CD4-positive, alpha-beta T cell treated with Interleukin-21 for 1 hour (primary cell): Measurements from ENCODE around the gene FBXL15.
A peak's percentile ranks its signal among the peaks of the same experiment; 100 is the strongest.

ENCODE experiments used
- DNase-seq: peaks from one replicate; pipeline ENCODE4 v3.0.0-alpha.2; 2020

The FBXL15 gene, protein sequence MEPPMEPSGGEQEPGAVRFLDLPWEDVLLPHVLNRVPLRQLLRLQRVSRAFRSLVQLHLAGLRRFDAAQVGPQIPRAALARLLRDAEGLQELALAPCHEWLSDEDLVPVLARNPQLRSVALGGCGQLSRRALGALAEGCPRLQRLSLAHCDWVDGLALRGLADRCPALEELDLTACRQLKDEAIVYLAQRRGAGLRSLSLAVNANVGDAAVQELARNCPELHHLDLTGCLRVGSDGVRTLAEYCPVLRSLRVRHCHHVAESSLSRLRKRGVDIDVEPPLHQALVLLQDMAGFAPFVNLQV

DNA sequence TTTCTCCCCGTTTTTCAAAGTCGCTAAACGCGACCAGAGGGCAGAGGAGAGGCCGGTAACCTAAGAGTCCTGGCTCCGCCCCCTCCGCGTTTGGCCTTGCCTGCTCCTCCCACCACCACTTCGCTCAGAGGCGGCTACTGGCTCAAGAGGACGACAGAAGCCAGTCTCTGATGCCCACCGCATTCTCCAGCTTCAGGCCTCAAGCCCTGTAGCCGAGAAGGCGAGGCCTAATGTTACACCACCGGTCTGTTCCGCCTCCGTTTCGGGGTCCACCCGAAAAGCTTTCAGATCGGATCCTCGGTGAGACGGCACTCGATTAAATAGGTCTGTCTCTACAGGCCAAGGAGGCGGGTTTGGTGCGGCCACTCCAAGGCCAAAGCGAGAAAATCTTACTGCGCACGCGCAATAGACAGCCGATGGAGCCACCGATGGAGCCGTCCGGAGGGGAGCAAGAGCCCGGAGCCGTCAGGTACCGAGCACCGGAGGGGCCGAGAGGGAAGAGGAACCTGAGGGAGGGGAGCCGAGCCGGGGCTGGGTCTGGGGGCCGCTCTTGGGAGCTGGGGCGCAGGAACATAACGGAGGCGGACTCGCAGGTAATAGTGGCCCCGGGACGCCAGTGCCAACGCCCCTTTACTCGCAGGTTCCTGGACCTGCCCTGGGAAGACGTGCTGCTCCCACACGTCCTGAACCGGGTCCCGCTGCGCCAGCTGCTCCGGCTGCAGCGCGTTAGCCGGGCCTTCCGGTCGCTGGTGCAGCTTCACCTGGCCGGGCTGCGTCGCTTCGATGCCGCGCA, at the start of gene FBXL15:
TSS of gene FBXL15 (plus strand) at position 123 of the 793 bp plus-strand sequence. CDS start at position 417, 294 bp downstream.
- DNase-seq = peak; percentile 97

- no peak for DNase-seq
These were observed 49.3 kb upstream of the FBXL15 start for GRCh38 chr10:102371295-102371694.

GRCh38 chr10:102375250-102375649, 45.4 kb upstream of the FBXL15 start:
- DNase-seq = peak; percentile 15

GRCh38 chr10:102375867-102376266, 44.8 kb upstream of the FBXL15 start:
- no peak for DNase-seq

DNA sequence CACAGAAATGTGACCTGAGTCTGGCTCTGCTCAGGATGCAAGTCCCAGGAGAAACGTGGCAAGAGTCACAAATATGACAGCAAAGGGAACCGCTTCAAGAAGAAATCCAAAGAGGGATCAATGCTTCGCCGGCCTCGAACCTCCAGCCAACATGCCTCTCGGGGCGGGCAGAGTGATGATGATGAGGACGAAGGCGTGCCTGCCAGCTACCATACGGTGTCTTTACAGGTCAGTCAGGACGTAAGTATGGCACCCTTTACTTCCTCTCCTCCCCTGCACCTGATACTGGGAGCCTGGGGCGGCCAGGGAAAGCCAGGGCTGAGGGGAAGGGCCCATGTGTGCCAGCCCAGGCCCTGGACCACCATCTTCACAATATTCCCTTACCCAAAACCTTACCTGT, 43.7 kb upstream of the FBXL15 start:
- DNase-seq = no peak

DNA sequence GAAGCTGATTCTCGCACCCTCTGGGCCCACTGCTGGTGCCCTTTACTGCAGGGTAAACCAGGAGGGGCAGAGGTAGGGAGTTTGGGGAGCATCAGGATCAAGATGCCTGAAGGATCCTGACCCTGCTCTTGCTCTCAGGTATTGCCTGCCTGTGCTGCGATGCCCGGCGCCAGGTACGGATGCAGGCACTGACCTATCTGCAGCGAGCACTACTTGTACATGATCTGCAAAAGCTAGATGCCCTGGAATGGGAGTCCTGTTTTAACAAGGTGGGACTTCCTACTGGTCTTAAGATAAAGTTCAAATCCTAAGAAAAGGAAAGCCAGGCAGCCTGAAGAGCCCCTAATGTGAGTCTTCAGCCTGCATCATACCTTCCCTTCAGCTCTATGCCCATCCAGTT, 41.3 kb upstream of the FBXL15 start:
- no peak for DNase-seq

DNA sequence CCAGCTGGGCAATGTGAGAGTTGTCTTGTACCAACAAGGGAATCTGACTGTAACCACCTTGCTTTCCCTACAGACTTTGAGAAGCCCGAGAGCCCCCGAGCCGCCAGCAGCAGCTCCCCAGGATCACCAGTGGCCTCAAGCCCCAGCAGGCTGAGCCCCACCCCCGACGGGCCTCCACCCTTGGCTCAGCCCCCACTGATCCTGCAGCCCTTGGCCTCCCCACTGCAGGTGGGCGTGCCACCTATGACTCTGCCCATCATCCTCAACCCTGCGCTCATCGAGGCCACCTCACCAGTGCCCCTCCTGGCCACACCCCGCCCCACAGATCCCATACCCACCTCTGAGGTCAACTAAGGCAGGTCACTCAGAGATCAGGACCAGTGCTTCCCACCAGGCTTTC, 38.7 kb upstream of the FBXL15 start:
- DNase-seq = no peak

- no peak for DNase-seq
These were observed 37.8 kb upstream of the FBXL15 start for GRCh38 chr10:102382871-102383270.

DNA sequence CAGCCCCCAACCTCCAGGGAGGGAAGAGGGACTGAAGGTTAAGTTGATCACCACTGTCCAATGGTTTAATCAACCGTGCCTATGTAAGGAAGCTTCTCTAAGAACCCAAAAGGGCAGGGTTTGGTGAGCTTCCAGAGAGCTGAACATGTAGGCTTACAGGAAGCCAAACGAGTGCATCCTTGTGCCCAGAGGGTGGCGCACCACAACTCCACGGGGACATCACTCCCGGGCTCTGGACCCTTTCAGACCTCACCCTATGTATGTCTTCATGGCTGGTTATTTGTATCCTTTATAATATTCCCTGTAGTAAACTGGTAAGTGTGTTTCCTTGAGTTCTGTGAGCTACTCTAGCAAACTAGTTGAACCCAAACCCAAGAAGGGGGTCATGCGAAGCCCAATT, 36.6 kb upstream of the FBXL15 start:
- DNase-seq = peak; percentile 36

- peak; percentile 4 for DNase-seq
These were observed 35.8 kb upstream of the FBXL15 start for GRCh38 chr10:102384606-102385429.

DNA sequence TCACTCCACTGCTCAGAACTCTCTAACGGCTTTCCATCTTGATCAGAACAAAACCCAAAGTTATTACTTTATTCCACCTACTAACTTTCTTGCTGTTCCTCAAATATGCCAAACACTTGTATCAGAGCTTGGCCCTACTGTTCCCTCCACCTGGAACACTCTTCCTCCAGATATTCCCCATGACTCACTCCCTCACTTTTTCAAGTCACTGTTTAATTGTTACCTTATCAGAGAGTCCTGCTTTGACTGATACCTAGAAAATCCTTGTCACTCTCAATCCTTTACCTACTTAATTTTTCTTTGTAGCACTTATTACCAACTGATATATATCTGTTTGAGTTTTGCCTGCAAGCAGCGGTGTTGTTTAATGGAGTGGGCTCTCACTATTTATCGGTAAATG, 30.7 kb upstream of the FBXL15 start:
- no peak for DNase-seq

GRCh38 chr10:102392306-102392705, 28.3 kb upstream of the FBXL15 start:
- DNase-seq = no peak

DNA sequence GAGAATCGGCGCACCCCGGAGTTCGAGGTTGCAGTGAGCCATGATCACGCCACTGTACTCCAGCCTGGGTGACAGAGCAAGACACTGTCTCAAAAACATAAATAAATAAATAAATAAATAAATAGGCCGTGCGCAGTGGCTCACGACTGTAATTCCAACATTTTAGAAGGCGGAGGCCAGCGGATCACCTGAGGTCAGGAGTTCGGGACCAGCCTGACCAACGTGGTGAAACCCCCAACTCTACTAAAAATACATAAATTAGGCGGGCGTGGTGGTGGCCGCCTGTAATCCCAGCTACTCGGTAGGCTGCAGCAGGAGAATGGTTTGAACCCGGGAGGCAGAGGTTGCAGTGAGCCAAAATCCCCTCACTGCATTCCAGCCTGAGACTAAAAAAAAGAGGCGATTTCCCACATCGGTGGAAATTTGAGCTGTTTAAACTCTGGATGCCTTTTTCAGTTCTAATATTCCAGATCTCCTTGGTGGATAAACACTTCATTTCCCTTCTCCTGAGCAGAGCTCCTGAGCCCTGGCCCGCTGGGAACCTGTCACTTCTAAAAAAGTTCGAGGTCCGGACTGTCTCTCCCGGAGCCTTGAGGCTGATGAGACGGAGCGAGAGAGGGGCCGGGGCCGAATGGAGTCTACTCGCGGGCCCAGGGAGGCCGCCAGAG, 27.1 kb upstream of the FBXL15 start:
- no peak for DNase-seq

- DNase-seq = peak; percentile 99
These were observed 26.4 kb upstream of the FBXL15 start for GRCh38 chr10:102394079-102394800.

DNA sequence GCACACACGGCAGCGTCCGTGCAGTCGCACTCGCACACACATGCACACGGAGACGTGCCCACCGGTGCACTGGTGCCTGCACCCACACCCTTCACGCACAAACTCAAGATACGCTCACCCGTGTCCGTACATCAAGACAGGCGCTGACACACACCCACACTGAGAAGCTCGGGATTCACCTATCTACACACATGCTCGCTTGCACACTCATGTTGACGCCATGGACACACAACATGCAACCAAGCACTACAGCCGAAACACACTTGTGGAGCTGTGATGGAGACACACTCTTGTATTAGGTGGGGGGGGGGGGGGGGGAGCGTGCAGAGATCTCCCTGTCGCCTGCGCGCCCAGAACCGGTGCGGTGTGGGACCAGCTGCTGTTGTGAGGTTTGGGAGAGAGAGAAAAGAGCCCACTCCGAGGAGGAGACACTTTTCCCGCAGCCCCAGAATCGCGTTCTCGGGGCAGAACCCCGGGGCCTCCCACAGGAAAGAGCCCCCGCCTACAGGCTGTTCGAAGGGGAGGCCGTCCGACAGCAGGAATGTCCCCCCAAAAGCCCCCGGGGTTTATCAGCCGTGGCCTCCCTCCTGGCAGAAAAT, 25.7 kb upstream of the FBXL15 start:
- DNase-seq = peak; percentile 72

GRCh38 chr10:102395400-102396316, 25.0 kb upstream of the FBXL15 start, which contains the start of gene NFKB2:
Gene NFKB2 (plus strand): TSS chr10:102395705. CDS start chr10:102395960, 255 bp downstream.
- peak; percentile 96 for DNase-seq

- DNase-seq = no peak
These were observed 24.4 kb upstream of the FBXL15 start for GRCh38 chr10:102396317-102396650.

GRCh38 chr10:102396730-102397151, 23.9 kb upstream of the FBXL15 start:
- no peak for DNase-seq

- DNase-seq = peak; percentile 15
These were observed 23.1 kb upstream of the FBXL15 start for GRCh38 chr10:102397222-102398171.
